HEK293 (cell line): ENCODE data around the gene IMMP2L.

Experiments
- CTCF ChIA-PET: fragments of 350-600 bp; formaldehyde crosslinking; extraction: SDS; loops from one replicate; lab custom pipeline; 2021; ENCODE audit warnings: antibody characterized with exemption; lab: Yijun Ruan, JAX
- POLR2A ChIA-PET: fragments of 300-600 bp; formaldehyde crosslinking; extraction: SDS; loops from one replicate; lab custom pipeline; 2020; ENCODE audit warnings: antibody characterized with exemption, inconsistent platforms; lab: Yijun Ruan, JAX
- H3K27ac ChIP-seq: fragments of 200-500 bp; sonication (Bioruptor generic); 2 replicates; pipeline ENCODE4 v1.5.1; 2014; ENCODE audit warnings: low read depth, low read length, control low read depth, inconsistent platforms; ENCODE audit errors: extremely low read depth
- H3K36me3 ChIP-seq, 2 experiments: fragments of 200-500 bp in 1 of 2; sonication (Bioruptor generic) in 1 of 2; 1 replicate in 1 of 2; 2 replicates in 1 of 2; pipeline ENCODE4 v1.5.1; 2014 to 2017; ENCODE audit warnings: inconsistent platforms in 2 of 2, low read length in 2 of 2; ENCODE audit not compliant: control insufficient read depth in 2 of 2, insufficient read depth in 1 of 2
- H3K4me1 ChIP-seq: fragments of 200-500 bp; sonication (Bioruptor generic); 2 replicates; pipeline ENCODE4 v1.5.1; 2014; ENCODE audit warnings: mild to moderate bottlenecking, low read length, inconsistent platforms; ENCODE audit not compliant: control insufficient read depth, insufficient read depth
- H3K4me3 ChIP-seq: 2 replicates; pipeline ENCODE4 v1.5.1; 2011; ENCODE audit warnings: low read depth, mild to moderate bottlenecking, control low read depth, low read length, moderate library complexity
- H3K9me3 ChIP-seq: fragments of 200-500 bp; sonication (Bioruptor generic); 2 replicates; pipeline ENCODE4 v1.5.1; 2014; ENCODE audit warnings: low read depth, low read length, inconsistent platforms; ENCODE audit not compliant: control insufficient read depth, insufficient read depth
- GFI1B ChIP-seq: fragments of 450-650 bp; formaldehyde crosslinking; IDR thresholded peaks from 2 replicates; pipeline ENCODE4 v1.5.1; 2016; ENCODE audit warnings: missing biosample characterization, missing genetic modification characterization
- GLI2 ChIP-seq: fragments of 450-650 bp; formaldehyde crosslinking; IDR thresholded peaks from 2 replicates; pipeline ENCODE4; 2017; ENCODE audit warnings: missing biosample characterization, missing genetic modification characterization, low read depth, borderline replicate concordance
- GLIS1 ChIP-seq: fragments of 450-650 bp; formaldehyde crosslinking; IDR thresholded peaks from 2 replicates; pipeline ENCODE4 v1.5.1; 2016; ENCODE audit warnings: missing biosample characterization, missing genetic modification characterization
- HOXA7 ChIP-seq: sonication (generic); formaldehyde crosslinking; IDR thresholded peaks from 2 replicates; pipeline ENCODE4 v1.8.1; 2022; ENCODE audit warnings: missing genetic modification reagents, borderline replicate concordance
- INSM2 ChIP-seq: fragments of 450-650 bp; formaldehyde crosslinking; IDR thresholded peaks from 2 replicates; pipeline ENCODE4 v1.5.1; 2016; ENCODE audit warnings: missing biosample characterization, missing genetic modification characterization
- MYNN ChIP-seq: fragments of 450-650 bp; formaldehyde crosslinking; IDR thresholded peaks from 2 replicates; pipeline ENCODE4 v1.5.1; 2016; ENCODE audit warnings: missing biosample characterization, missing genetic modification characterization, borderline replicate concordance
- SP2 ChIP-seq: fragments of 450-650 bp; formaldehyde crosslinking; IDR thresholded peaks from 2 replicates; pipeline ENCODE4 v1.5.1; 2016; ENCODE audit warnings: missing biosample characterization, missing genetic modification characterization
- TRIM28 ChIP-seq: IDR thresholded peaks from 2 replicates; pipeline ENCODE4 v1.6.1; 2011; ENCODE audit warnings: low read length, control low read depth, borderline replicate concordance
- ZBTB7A ChIP-seq: fragments of 450-650 bp; formaldehyde crosslinking; IDR thresholded peaks from 2 replicates; pipeline ENCODE4 v1.5.1; 2016; ENCODE audit warnings: low read depth, missing biosample characterization, missing genetic modification characterization
- ZFP3 ChIP-seq: fragments of 450-650 bp; formaldehyde crosslinking; IDR thresholded peaks from 2 replicates; pipeline ENCODE4 v1.5.1; 2016; ENCODE audit warnings: low read depth, missing biosample characterization, missing genetic modification characterization
- ZNF133 ChIP-seq: fragments of 450-650 bp; formaldehyde crosslinking; IDR thresholded peaks from 2 replicates; pipeline ENCODE4 v1.5.1; 2016; ENCODE audit warnings: missing biosample characterization, missing genetic modification characterization
- ZNF274 ChIP-seq, 2 experiments: fragments of 200-500 bp in 1 of 2; fragments of 450-650 bp in 1 of 2; sonication (Bioruptor generic) in 1 of 2; formaldehyde crosslinking in 1 of 2; IDR thresholded peaks; 2 replicates each; pipeline versions ENCODE4 v1.5.1 to v1.6.1; 2014 to 2016; ENCODE audit warnings: borderline replicate concordance in 1 of 2, inconsistent platforms in 1 of 2, low read length in 1 of 2, missing biosample characterization in 1 of 2, missing genetic modification characterization in 1 of 2
- ZNF280D ChIP-seq: fragments of 450-650 bp; formaldehyde crosslinking; IDR thresholded peaks from 2 replicates; pipeline ENCODE4 v1.5.1; 2016; ENCODE audit warnings: missing biosample characterization, missing genetic modification characterization
- ZNF37A ChIP-seq: fragments of 450-650 bp; IDR thresholded peaks from 2 replicates; pipeline ENCODE4 v1.5.1; 2018; ENCODE audit warnings: missing biosample characterization, missing genetic modification characterization
- ZNF404 ChIP-seq: fragments of 450-650 bp; formaldehyde crosslinking; IDR thresholded peaks from 2 replicates; pipeline ENCODE4 v1.5.1; 2017; ENCODE audit warnings: missing biosample characterization, missing genetic modification characterization
- ZNF416 ChIP-seq: fragments of 450-650 bp; formaldehyde crosslinking; IDR thresholded peaks from 2 replicates; pipeline ENCODE4 v1.5.1; 2016; ENCODE audit warnings: missing biosample characterization, missing genetic modification characterization
- ZNF510 ChIP-seq: fragments of 450-650 bp; formaldehyde crosslinking; IDR thresholded peaks from 2 replicates; pipeline ENCODE4 v1.5.1; 2018; ENCODE audit warnings: mild to moderate bottlenecking, missing genetic modification characterization, missing biosample characterization; ENCODE audit not compliant: insufficient replicate concordance
- ZNF623 ChIP-seq: fragments of 450-650 bp; formaldehyde crosslinking; IDR thresholded peaks from 2 replicates; pipeline ENCODE4 v1.5.1; 2016; ENCODE audit warnings: missing biosample characterization, missing genetic modification characterization
- ZNF692 ChIP-seq: fragments of 450-650 bp; formaldehyde crosslinking; IDR thresholded peaks from 2 replicates; pipeline ENCODE4 v1.5.1; 2016; ENCODE audit warnings: missing biosample characterization, missing genetic modification characterization
- ZNF747 ChIP-seq: fragments of 450-650 bp; formaldehyde crosslinking; IDR thresholded peaks from 2 replicates; pipeline ENCODE4 v1.5.1; 2016; ENCODE audit warnings: missing biosample characterization, missing genetic modification characterization
- ZNF768 ChIP-seq: fragments of 450-650 bp; formaldehyde crosslinking; IDR thresholded peaks from 2 replicates; pipeline ENCODE4 v1.5.1; 2018; ENCODE audit warnings: missing biosample characterization, mild to moderate bottlenecking, missing genetic modification characterization
- TF ChIP-seq, protein P1 (sequence below): fragments of 450-650 bp; formaldehyde crosslinking; IDR thresholded peaks from 2 replicates; pipeline ENCODE4 v1.5.1; 2017; ENCODE audit warnings: missing biosample characterization, missing genetic modification characterization

IMMP2L gene

DNA sequence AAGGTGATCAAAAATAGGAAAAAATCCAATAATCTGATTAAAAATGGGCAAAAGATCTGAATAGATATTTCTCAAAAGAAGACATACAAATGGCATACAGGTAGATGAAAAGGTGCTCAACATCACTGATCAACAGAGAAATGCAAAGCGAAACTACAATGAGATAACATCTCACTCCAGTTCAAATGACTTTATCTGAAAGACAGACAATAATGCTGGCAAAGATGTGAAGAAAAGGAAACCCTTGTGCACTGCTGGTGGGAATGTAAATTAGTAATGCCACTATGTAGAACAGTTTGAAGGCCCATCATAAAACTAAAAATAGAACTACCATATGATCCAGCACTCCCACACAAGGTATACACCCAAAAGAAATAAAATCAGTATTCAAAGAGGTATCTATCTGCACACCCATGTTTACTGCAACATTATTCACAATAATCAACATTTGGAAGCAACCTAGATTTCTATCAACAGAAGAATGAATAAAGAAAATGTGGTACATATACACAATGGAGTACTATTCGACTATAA is 386.3 kb downstream of the IMMP2L start:
- POLR2A ChIA-PET: no interaction called here
- Histone ChIP-seq H3K4me1 (no peaks in the 10 kb centered on the region; the same call in 1 of the 2 replicates), H3K4me3 (no peak overlapping the region), H3K36me3 (no peaks in the 10 kb centered on the region), H3K9me3 (no peaks in the 10 kb centered on the region), H3K27ac (no peak overlapping the region)
- CTCF ChIA-PET: no interaction called here
- TF ChIP-seq ZBTB7A: no peak
- no peak for TF ChIP-seq ZNF404 (tag by site-specific recombination)
- 0 out of 2 replicates have a peak, but pooled peaks have one; percentile 19 for TF ChIP-seq GLIS1 (tag by site-specific recombination)
- no peak for TF ChIP-seq ZNF510 (tag by site-specific recombination)
- no peak for TF ChIP-seq ZNF768 (tag by site-specific recombination)
- no peak for TF ChIP-seq ZNF37A (tag by site-specific recombination)

GRCh38 chr7:111174510-111174909 is 387.8 kb downstream of the IMMP2L start:
- POLR2A ChIA-PET: no interaction called here
- Histone ChIP-seq H3K27ac (no peak overlapping the region), H3K36me3 (no peaks in the 10 kb centered on the region), H3K4me1 (no peaks in the 10 kb centered on the region; the same call in 1 of the 2 replicates), H3K9me3 (no peaks in the 10 kb centered on the region), H3K4me3 (no peak overlapping the region)
- TF ChIP-seq ZNF623 (tag by site-specific recombination): no peak
- no peak for TF ChIP-seq ZNF274 (IDR thresholded peaks at IDR 0.05; ENCODE audit: low read length)
- TF ChIP-seq ZNF274 (tag by site-specific recombination; IDR thresholded peaks at IDR 0.05; ENCODE audit: borderline replicate concordance): no peak
- TF ChIP-seq, protein P1, sequence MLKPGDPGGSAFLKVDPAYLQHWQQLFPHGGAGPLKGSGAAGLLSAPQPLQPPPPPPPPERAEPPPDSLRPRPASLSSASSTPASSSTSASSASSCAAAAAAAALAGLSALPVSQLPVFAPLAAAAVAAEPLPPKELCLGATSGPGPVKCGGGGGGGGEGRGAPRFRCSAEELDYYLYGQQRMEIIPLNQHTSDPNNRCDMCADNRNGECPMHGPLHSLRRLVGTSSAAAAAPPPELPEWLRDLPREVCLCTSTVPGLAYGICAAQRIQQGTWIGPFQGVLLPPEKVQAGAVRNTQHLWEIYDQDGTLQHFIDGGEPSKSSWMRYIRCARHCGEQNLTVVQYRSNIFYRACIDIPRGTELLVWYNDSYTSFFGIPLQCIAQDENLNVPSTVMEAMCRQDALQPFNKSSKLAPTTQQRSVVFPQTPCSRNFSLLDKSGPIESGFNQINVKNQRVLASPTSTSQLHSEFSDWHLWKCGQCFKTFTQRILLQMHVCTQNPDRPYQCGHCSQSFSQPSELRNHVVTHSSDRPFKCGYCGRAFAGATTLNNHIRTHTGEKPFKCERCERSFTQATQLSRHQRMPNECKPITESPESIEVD (tag by site-specific recombination): peak; percentile 69
- no peak for TF ChIP-seq SP2 (tag by site-specific recombination)
- CTCF ChIA-PET: no interaction called here

DNA sequence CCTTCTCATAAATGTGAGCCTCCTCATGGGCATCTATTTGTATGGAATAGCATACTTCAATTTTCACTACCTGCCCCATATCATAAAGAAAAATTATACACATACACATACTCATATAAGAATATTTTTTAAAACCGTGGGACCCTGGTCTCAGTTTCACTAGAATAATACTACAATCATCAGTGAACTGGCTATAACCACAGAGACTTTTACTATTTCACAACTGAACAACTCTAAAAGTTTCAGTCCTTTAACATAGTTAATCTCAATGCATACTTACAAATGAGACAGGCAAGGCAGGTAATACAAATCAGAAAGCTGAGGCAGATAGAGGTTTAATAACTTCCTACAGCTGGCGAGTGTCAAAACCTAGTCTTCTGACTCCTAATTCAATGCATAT is 388.3 kb downstream of the IMMP2L start:
- Histone ChIP-seq H3K27ac (no peak overlapping the region), H3K4me1 (no peaks in the 10 kb centered on the region; the same call in 1 of the 2 replicates), H3K9me3 (no peaks in the 10 kb centered on the region), H3K36me3 (no peaks in the 10 kb centered on the region), H3K4me3 (no peak overlapping the region)
- ChIA-PET POLR2A (no interaction called here), CTCF (no interaction called here)
- TF ChIP-seq INSM2 (no peak), GFI1B (no peak), ZNF133 (no peak), ZNF692 (no peak), ZNF280D (tag by site-specific recombination) (no peak), ZNF747 (tag by site-specific recombination) (no peak), ZFP3 (tag by site-specific recombination) (no peak), GLI2 (tag by site-specific recombination) (no peak), TRIM28 (no peak), MYNN (no peak), HOXA7 (CRISPR knock-in tag) (no peak), ZNF416 (tag by site-specific recombination) (no peak)
- TF ChIP-seq, protein P1 (tag by site-specific recombination): no peak
